Ovary (tissue), 3 donors: ENCODE results near the gene GBP2.

Experiments
- CTCF ChIP-seq, 3 donors: fragments of 450-650 bp in 2 of 3; fragments of 200-600 bp in 1 of 3; IDR thresholded peaks; one replicate each; pipeline versions ENCODE4 v1.5.1 to v1.8.0; 2016 to 2022; ENCODE audit warnings: antibody characterized with exemption in 3 of 3, mild to moderate bottlenecking in 1 of 3
- POLR2A ChIP-seq: fragments of 450-650 bp; IDR thresholded peaks from one replicate; pipeline ENCODE4 v1.6.1; 2017; ENCODE audit warnings: antibody characterized with exemption, mild to moderate bottlenecking, moderate library complexity
- donor health status: DM: no; HTN: no; CAD: no.

GRCh38 chr1:89121641-89122040, 4.3 kb downstream of the GBP2 start:
- TF ChIP-seq POLR2A (no peak), CTCF (IDR thresholded peaks at IDR 0.05) (no peak)
